WTC11 (cell line): Measurements from ENCODE around the gene PTPRN2. TPM values are rescaled to one million over a fixed set of nuclear protein-coding genes. Genes with fewer than 3 reads are reported as not detected.

Experiments
- ATAC-seq: fragments of 200-7000 bp; cut with Tn5 transposase; 2 replicates; pipeline ENCODE4 v1.10.0; 2021; ENCODE audit warnings: mild to moderate bottlenecking, moderate library complexity
- CTCF ChIA-PET: fragments of 300-600 bp; sonication (Branson Sonifier 250); formaldehyde crosslinking; loops from one replicate; lab custom pipeline; 2021; ENCODE audit warnings: antibody characterized with exemption; lab: Charles Lee
- POLR2A ChIA-PET: fragments of 350-600 bp; sonication (Branson Sonifier 250); formaldehyde crosslinking; loops from one replicate; lab custom pipeline; 2021; ENCODE audit warnings: antibody characterized with exemption; lab: Charles Lee
- DNase-seq: peaks from one replicate; pipeline ENCODE4 v3.0.0; 2021; ENCODE audit warnings: low spot score
- H3K27ac Mint-ChIP-seq: 2 replicates; pipeline ENCODE4 v1.8.0; 2021; ENCODE audit warnings: mixed read lengths
- H3K27me3 Mint-ChIP-seq: 2 replicates; pipeline ENCODE4 v1.8.0; 2021; ENCODE audit warnings: low read depth, mild to moderate bottlenecking, moderate library complexity, mixed read lengths
- H3K36me3 Mint-ChIP-seq: 2 replicates; pipeline ENCODE4 v1.8.0; 2021; ENCODE audit warnings: mixed read lengths
- H3K4me1 Mint-ChIP-seq: 2 replicates; pipeline ENCODE4 v1.8.0; 2022; ENCODE audit warnings: mixed read lengths
- H3K4me3 Mint-ChIP-seq: 2 replicates; pipeline ENCODE4 v1.8.0; 2021; ENCODE audit warnings: mild to moderate bottlenecking, moderate library complexity, mixed read lengths
- H3K9me3 Mint-ChIP-seq: 2 replicates; pipeline ENCODE4 v1.8.0; 2021; ENCODE audit warnings: mixed read lengths
- CREB1 ChIP-seq: sonication (generic); formaldehyde crosslinking; IDR thresholded peaks from 2 replicates; pipeline ENCODE4 v1.8.0; 2023; ENCODE audit warnings: mild to moderate bottlenecking, missing genetic modification reagents
- CREM ChIP-seq: sonication (generic); formaldehyde crosslinking; IDR thresholded peaks from 2 replicates; pipeline ENCODE4 v1.8.1; 2022; ENCODE audit warnings: mild to moderate bottlenecking, missing genetic modification reagents, moderate library complexity
- ETV6 ChIP-seq: sonication (generic); formaldehyde crosslinking; IDR thresholded peaks from 2 replicates; pipeline ENCODE4 v1.8.1; 2022; ENCODE audit warnings: mild to moderate bottlenecking, missing genetic modification reagents
- FOXJ3 ChIP-seq: sonication (generic); formaldehyde crosslinking; IDR thresholded peaks from 2 replicates; pipeline ENCODE4 v1.9.0; 2021; ENCODE audit warnings: missing genetic modification reagents, mild to moderate bottlenecking, borderline replicate concordance
- KAT7 ChIP-seq: sonication (generic); formaldehyde crosslinking; IDR thresholded peaks from 2 replicates; pipeline ENCODE4 v1.8.1; 2023; ENCODE audit warnings: missing genetic modification reagents, mild to moderate bottlenecking, borderline replicate concordance
- MXD4 ChIP-seq: fragments of 250-450 bp; sonication (Bioruptor Pico); IDR thresholded peaks from 2 replicates; pipeline ENCODE4 v1.8.0; 2021; ENCODE audit warnings: mild to moderate bottlenecking, moderate library complexity, borderline replicate concordance
- NFATC4 ChIP-seq: fragments of 250-450 bp; sonication (Bioruptor Pico); IDR thresholded peaks from 2 replicates; pipeline ENCODE4 v1.9.0; 2021; ENCODE audit warnings: mild to moderate bottlenecking
- NFYB ChIP-seq: sonication (generic); formaldehyde crosslinking; conservative IDR thresholded peaks from 2 replicates; pipeline ENCODE4 v1.8.0; 2022; ENCODE audit warnings: low read depth, missing genetic modification reagents
- OVOL2 ChIP-seq: fragments of 250-450 bp; sonication (Bioruptor Pico); IDR thresholded peaks from 2 replicates; pipeline ENCODE4 v1.9.0; 2021; ENCODE audit warnings: mild to moderate bottlenecking, borderline replicate concordance
- PRRX2 ChIP-seq: fragments of 250-450 bp; sonication (Bioruptor Pico); IDR thresholded peaks from 2 replicates; pipeline ENCODE4 v1.8.0; 2021; ENCODE audit warnings: mild to moderate bottlenecking
- RELA ChIP-seq: sonication (generic); formaldehyde crosslinking; IDR thresholded peaks from 2 replicates; pipeline ENCODE4 v1.8.1; 2022; ENCODE audit warnings: missing genetic modification reagents, mild to moderate bottlenecking, borderline replicate concordance
- RORB ChIP-seq: fragments of 250-450 bp; sonication (Bioruptor Pico); IDR thresholded peaks from 2 replicates; pipeline ENCODE4 v1.9.0; 2021; ENCODE audit warnings: mild to moderate bottlenecking
- SMAD3 ChIP-seq: sonication (generic); formaldehyde crosslinking; IDR thresholded peaks from 2 replicates; pipeline ENCODE4 v1.8.0; 2022; ENCODE audit warnings: missing genetic modification reagents, mild to moderate bottlenecking, borderline replicate concordance
- TP53 ChIP-seq: sonication (generic); formaldehyde crosslinking; IDR thresholded peaks from 2 replicates; pipeline ENCODE4 v1.8.1; 2023; ENCODE audit warnings: mild to moderate bottlenecking, missing genetic modification reagents
- ZNF219 ChIP-seq: sonication (generic); formaldehyde crosslinking; IDR thresholded peaks from 2 replicates; pipeline ENCODE4 v1.8.0; 2023; ENCODE audit warnings: missing genetic modification reagents, mild to moderate bottlenecking, borderline replicate concordance
- ZNF416 ChIP-seq: fragments of 250-450 bp; sonication (Bioruptor Pico); IDR thresholded peaks from 2 replicates; pipeline ENCODE4 v1.9.0; 2021; ENCODE audit warnings: mild to moderate bottlenecking, inconsistent platforms
- total RNA-seq: library from RNA; stranded (reverse); gene quantifications from 3 replicates; pipeline ENCODE4 v1.2.3, GENCODE V29; 2021
- TF ChIP-seq, protein P1 (sequence below): sonication (generic); formaldehyde crosslinking; IDR thresholded peaks from 2 replicates; pipeline ENCODE4 v1.8.1; 2022; ENCODE audit warnings: mild to moderate bottlenecking, missing genetic modification reagents, moderate library complexity, borderline replicate concordance
- TF ChIP-seq, protein P2 (sequence below): fragments of 250-450 bp; sonication (Bioruptor Pico); IDR thresholded peaks from 2 replicates; pipeline ENCODE4 v1.9.0; 2021; ENCODE audit warnings: mild to moderate bottlenecking
- TF ChIP-seq, protein P3 (sequence below): fragments of 200-600 bp; IDR thresholded peaks from 2 replicates; pipeline ENCODE4 v1.8.0; 2022; ENCODE audit warnings: antibody characterized with exemption
- TF ChIP-seq, protein P4 (sequence below): sonication (generic); formaldehyde crosslinking; IDR thresholded peaks from 2 replicates; pipeline ENCODE4 v1.8.1; 2022; ENCODE audit warnings: missing genetic modification reagents, borderline replicate concordance
- TF ChIP-seq, protein P5 (sequence below): sonication (generic); formaldehyde crosslinking; IDR thresholded peaks from 2 replicates; pipeline ENCODE4 v1.8.0; 2023; ENCODE audit warnings: missing genetic modification reagents, mild to moderate bottlenecking, borderline replicate concordance

PTPRN2 gene
- total RNA-seq, 1 experiment from 2014 or later = 4.7 TPM

DNA sequence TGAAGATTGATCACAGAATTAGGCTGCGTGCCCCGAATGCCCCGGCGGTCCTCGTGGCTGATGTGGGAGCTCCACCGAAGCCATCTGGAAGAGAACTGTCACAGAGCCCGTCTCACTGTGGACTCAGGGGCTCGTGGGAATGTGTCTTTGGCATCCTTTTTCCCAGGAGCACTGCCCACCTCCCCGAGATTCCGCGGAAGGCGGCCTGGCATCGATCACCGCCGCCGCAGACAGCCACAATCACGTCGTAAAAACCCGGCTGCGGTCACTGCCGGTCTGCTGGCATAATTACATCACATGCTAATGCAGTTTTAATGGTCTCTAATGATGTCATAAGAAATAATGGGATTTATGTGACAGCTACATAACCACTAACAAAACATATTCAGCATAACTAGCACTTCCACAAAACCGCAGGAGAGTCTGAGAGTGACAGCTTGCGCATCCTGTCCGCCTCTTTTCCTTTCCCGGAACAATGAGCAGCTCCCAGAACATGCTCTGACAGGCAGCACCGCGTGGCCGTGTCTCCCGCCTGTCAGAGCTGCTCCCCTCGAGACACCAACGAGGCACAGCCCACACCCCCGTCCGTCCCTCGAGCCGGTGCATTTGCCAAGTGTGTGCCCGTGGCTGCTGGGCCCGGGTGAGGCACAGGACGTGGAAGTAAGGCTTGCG is 490.0 kb downstream of the PTPRN2 start:
- H3K27me3 Mint-ChIP-seq = peaks cover 4% of the 10 kb centered on the region
- ATAC-seq (no peak), DNase-seq (no peak)
- H3K4me3 Mint-ChIP-seq = no peak overlapping the region
- CTCF ChIA-PET = no interaction called here
- POLR2A ChIA-PET = no interaction called here
- TF ChIP-seq RORB (CRISPR knock-in tag) (no peak), ZNF416 (CRISPR knock-in tag) (no peak), FOXJ3 (CRISPR knock-in tag) (no peak), ZNF219 (CRISPR knock-in tag) (no peak), SMAD3 (CRISPR knock-in tag) (no peak)
- TF ChIP-seq, protein P1, sequence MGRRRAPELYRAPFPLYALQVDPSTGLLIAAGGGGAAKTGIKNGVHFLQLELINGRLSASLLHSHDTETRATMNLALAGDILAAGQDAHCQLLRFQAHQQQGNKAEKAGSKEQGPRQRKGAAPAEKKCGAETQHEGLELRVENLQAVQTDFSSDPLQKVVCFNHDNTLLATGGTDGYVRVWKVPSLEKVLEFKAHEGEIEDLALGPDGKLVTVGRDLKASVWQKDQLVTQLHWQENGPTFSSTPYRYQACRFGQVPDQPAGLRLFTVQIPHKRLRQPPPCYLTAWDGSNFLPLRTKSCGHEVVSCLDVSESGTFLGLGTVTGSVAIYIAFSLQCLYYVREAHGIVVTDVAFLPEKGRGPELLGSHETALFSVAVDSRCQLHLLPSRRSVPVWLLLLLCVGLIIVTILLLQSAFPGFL (CRISPR knock-in tag) = no peak
- peaks cover 39% of the 10 kb centered on the region for H3K36me3 Mint-ChIP-seq
- peaks cover 8% of the 10 kb centered on the region for H3K4me1 Mint-ChIP-seq
- H3K27ac Mint-ChIP-seq = no peak overlapping the region
- peaks cover 54% of the 10 kb centered on the region for H3K9me3 Mint-ChIP-seq

DNA sequence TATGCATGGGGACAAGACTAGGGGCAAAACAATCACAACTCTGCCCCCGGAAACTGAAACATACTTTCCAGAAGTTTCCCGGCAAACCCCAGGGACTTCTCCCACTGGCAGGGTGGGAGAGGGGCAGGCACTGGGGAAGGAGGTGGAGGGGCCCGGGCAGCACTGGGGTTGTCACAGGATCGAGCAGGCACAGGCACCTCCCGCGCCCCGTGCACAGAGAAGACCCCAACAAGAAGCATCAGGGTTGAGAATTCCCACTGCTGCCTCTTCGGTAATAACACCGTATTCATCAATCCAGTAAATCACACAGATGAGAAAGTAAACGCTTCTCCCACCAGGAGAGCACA is 490.5 kb downstream of the PTPRN2 start:
- DNase-seq (no peak), ATAC-seq (no peak)
- peaks cover 50% of the 10 kb centered on the region for H3K9me3 Mint-ChIP-seq
- no peak overlapping the region for H3K4me3 Mint-ChIP-seq
- peaks cover 35% of the 10 kb centered on the region for H3K36me3 Mint-ChIP-seq
- POLR2A ChIA-PET = no interaction called here
- H3K4me1 Mint-ChIP-seq = peaks cover 8% of the 10 kb centered on the region
- H3K27me3 Mint-ChIP-seq = peaks cover 4% of the 10 kb centered on the region
- CTCF ChIA-PET = no interaction called here
- no peak overlapping the region for H3K27ac Mint-ChIP-seq
- TF ChIP-seq, protein P2, sequence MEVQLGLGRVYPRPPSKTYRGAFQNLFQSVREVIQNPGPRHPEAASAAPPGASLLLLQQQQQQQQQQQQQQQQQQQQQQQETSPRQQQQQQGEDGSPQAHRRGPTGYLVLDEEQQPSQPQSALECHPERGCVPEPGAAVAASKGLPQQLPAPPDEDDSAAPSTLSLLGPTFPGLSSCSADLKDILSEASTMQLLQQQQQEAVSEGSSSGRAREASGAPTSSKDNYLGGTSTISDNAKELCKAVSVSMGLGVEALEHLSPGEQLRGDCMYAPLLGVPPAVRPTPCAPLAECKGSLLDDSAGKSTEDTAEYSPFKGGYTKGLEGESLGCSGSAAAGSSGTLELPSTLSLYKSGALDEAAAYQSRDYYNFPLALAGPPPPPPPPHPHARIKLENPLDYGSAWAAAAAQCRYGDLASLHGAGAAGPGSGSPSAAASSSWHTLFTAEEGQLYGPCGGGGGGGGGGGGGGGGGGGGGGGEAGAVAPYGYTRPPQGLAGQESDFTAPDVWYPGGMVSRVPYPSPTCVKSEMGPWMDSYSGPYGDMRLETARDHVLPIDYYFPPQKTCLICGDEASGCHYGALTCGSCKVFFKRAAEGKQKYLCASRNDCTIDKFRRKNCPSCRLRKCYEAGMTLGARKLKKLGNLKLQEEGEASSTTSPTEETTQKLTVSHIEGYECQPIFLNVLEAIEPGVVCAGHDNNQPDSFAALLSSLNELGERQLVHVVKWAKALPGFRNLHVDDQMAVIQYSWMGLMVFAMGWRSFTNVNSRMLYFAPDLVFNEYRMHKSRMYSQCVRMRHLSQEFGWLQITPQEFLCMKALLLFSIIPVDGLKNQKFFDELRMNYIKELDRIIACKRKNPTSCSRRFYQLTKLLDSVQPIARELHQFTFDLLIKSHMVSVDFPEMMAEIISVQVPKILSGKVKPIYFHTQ (CRISPR knock-in tag) = no peak
- TF ChIP-seq SMAD3 (CRISPR knock-in tag) (no peak), NFATC4 (CRISPR knock-in tag) (no peak), NFYB (CRISPR knock-in tag) (no peak), ETV6 (no peak), OVOL2 (CRISPR knock-in tag) (no peak), KAT7 (no peak), MXD4 (CRISPR knock-in tag) (no peak), PRRX2 (CRISPR knock-in tag) (no peak), CREB1 (CRISPR knock-in tag) (no peak), CREM (CRISPR knock-in tag) (no peak), RORB (CRISPR knock-in tag) (no peak), RELA (CRISPR knock-in tag) (no peak), TP53 (CRISPR knock-in tag) (no peak)
- TF ChIP-seq, protein P3, sequence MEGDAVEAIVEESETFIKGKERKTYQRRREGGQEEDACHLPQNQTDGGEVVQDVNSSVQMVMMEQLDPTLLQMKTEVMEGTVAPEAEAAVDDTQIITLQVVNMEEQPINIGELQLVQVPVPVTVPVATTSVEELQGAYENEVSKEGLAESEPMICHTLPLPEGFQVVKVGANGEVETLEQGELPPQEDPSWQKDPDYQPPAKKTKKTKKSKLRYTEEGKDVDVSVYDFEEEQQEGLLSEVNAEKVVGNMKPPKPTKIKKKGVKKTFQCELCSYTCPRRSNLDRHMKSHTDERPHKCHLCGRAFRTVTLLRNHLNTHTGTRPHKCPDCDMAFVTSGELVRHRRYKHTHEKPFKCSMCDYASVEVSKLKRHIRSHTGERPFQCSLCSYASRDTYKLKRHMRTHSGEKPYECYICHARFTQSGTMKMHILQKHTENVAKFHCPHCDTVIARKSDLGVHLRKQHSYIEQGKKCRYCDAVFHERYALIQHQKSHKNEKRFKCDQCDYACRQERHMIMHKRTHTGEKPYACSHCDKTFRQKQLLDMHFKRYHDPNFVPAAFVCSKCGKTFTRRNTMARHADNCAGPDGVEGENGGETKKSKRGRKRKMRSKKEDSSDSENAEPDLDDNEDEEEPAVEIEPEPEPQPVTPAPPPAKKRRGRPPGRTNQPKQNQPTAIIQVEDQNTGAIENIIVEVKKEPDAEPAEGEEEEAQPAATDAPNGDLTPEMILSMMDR = no peak
- TF ChIP-seq, protein P4, sequence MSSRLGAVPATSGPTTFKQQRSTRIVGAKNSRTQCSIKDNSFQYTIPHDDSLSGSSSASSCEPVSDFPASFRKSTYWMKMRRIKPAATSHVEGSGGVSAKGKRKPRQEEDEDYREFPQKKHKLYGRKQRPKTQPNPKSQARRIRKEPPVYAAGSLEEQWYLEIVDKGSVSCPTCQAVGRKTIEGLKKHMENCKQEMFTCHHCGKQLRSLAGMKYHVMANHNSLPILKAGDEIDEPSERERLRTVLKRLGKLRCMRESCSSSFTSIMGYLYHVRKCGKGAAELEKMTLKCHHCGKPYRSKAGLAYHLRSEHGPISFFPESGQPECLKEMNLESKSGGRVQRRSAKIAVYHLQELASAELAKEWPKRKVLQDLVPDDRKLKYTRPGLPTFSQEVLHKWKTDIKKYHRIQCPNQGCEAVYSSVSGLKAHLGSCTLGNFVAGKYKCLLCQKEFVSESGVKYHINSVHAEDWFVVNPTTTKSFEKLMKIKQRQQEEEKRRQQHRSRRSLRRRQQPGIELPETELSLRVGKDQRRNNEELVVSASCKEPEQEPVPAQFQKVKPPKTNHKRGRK = no peak
- TF ChIP-seq, protein P5, sequence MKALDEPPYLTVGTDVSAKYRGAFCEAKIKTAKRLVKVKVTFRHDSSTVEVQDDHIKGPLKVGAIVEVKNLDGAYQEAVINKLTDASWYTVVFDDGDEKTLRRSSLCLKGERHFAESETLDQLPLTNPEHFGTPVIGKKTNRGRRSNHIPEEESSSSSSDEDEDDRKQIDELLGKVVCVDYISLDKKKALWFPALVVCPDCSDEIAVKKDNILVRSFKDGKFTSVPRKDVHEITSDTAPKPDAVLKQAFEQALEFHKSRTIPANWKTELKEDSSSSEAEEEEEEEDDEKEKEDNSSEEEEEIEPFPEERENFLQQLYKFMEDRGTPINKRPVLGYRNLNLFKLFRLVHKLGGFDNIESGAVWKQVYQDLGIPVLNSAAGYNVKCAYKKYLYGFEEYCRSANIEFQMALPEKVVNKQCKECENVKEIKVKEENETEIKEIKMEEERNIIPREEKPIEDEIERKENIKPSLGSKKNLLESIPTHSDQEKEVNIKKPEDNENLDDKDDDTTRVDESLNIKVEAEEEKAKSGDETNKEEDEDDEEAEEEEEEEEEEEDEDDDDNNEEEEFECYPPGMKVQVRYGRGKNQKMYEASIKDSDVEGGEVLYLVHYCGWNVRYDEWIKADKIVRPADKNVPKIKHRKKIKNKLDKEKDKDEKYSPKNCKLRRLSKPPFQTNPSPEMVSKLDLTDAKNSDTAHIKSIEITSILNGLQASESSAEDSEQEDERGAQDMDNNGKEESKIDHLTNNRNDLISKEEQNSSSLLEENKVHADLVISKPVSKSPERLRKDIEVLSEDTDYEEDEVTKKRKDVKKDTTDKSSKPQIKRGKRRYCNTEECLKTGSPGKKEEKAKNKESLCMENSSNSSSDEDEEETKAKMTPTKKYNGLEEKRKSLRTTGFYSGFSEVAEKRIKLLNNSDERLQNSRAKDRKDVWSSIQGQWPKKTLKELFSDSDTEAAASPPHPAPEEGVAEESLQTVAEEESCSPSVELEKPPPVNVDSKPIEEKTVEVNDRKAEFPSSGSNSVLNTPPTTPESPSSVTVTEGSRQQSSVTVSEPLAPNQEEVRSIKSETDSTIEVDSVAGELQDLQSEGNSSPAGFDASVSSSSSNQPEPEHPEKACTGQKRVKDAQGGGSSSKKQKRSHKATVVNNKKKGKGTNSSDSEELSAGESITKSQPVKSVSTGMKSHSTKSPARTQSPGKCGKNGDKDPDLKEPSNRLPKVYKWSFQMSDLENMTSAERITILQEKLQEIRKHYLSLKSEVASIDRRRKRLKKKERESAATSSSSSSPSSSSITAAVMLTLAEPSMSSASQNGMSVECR (CRISPR knock-in tag) = no peak
